B cell (primary cell): ENCODE data around the gene TRMT11. TPM values are rescaled to one million over a fixed set of nuclear protein-coding genes. Genes with fewer than 3 reads are reported as not detected.

ENCODE experiments used
- ATAC-seq: fragments of 200-7000 bp; cut with Tn5 transposase; one replicate; pipeline ENCODE4 v1.10.0; 2021; ENCODE audit warnings: low read depth, mild to moderate bottlenecking, moderate number of reproducible peaks, moderate library complexity
- CTCF ChIA-PET: fragments of 350-600 bp; sonication (Branson Sonifier 250); formaldehyde crosslinking; loops from one replicate; lab custom pipeline; 2021; ENCODE audit warnings: antibody characterized with exemption, inconsistent platforms; lab: Charles Lee
- POLR2A ChIA-PET: fragments of 350-600 bp; sonication (Branson Sonifier 250); formaldehyde crosslinking; loops from one replicate; lab custom pipeline; 2021; ENCODE audit warnings: antibody characterized with exemption; lab: Charles Lee
- DNase-seq: peaks from one replicate; pipeline ENCODE4 v3.0.0; 2013
- H2AFZ ChIP-seq: 2 replicates; pipeline ENCODE4 v1.6.1; 2012; ENCODE audit warnings: mild to moderate bottlenecking, low read depth, low read length; ENCODE audit not compliant: insufficient read depth, poor library complexity, severe bottlenecking
- H3K27ac ChIP-seq, 2 donors: 1 replicate in 1 of 2; 2 replicates in 1 of 2; pipeline ENCODE4 v1.5.1; 2012 to 2013; ENCODE audit warnings: low read length in 2 of 2, mild to moderate bottlenecking in 2 of 2, moderate library complexity in 1 of 2
- H3K27me3 ChIP-seq, 4 experiments: fragments of 200-600 bp in 1 of 4; sonication (generic) in 1 of 4; replicated peaks in 1 of 4; 1 replicate in 2 of 4; 2 replicates in 2 of 4; pipeline versions ENCODE4 v1.6.1 to v1.7.0; 2013 to 2016; ENCODE audit warnings: low read length in 3 of 4, mild to moderate bottlenecking in 2 of 4, mixed read lengths in 1 of 4, moderate library complexity in 1 of 4; ENCODE audit not compliant: insufficient read depth in 4 of 4, control insufficient read depth in 3 of 4; ENCODE audit errors: control extremely low read depth in 1 of 4
- H3K36me3 ChIP-seq, 2 experiments: replicated peaks in 1 of 2; 1 replicate in 1 of 2; 2 replicates in 1 of 2; pipeline versions ENCODE4 v1.6.1 to v1.7.1; 2013; ENCODE audit warnings: low read length in 1 of 2; ENCODE audit not compliant: insufficient read depth in 2 of 2, control insufficient read depth in 1 of 2; ENCODE audit errors: control extremely low read depth in 1 of 2, extremely low read depth in 1 of 2
- H3K4me1 ChIP-seq, 2 donors: fragments of 200-600 bp in 1 of 2; sonication (generic) in 1 of 2; 1 replicate in 1 of 2; 2 replicates in 1 of 2; pipeline versions ENCODE4 v1.5.1 to v1.6.1; 2013 to 2017; ENCODE audit warnings: low read length in 2 of 2; ENCODE audit not compliant: control insufficient read depth in 2 of 2, insufficient read depth in 2 of 2
- H3K4me2 ChIP-seq: replicated peaks from 2 replicates; pipeline ENCODE3; 2012; ENCODE audit warnings: mild to moderate bottlenecking, low read depth, low read length; ENCODE audit not compliant: poor library complexity, severe bottlenecking
- H3K4me3 ChIP-seq, 5 experiments: fragments of 200-600 bp in 1 of 5; sonication (generic) in 1 of 5; 1 replicate in 3 of 5; 2 replicates in 2 of 5; pipeline versions ENCODE4 v1.5.1 to v1.7.0; 2011 to 2016; ENCODE audit warnings: low read length in 4 of 5, mild to moderate bottlenecking in 4 of 5, low read depth in 2 of 5, control low read depth in 1 of 5, moderate library complexity in 1 of 5; ENCODE audit not compliant: insufficient read depth in 1 of 5; ENCODE audit errors: control extremely low read depth in 1 of 5, extremely low read depth in 1 of 5
- H3K79me2 ChIP-seq: fragments of 200-600 bp; sonication (generic); one replicate; pipeline ENCODE4 v1.6.0; 2016; ENCODE audit warnings: low read length; ENCODE audit not compliant: control insufficient read depth, insufficient read depth
- H3K9ac ChIP-seq: fragments of 200-600 bp; sonication (generic); 2 replicates; pipeline ENCODE4 v1.6.1; 2017; ENCODE audit warnings: mild to moderate bottlenecking, low read length, moderate library complexity
- H3K9me3 ChIP-seq, 3 donors: one replicate each; pipeline versions ENCODE4 v1.6.1 to v1.7.1; 2013; ENCODE audit warnings: low read length in 2 of 3; ENCODE audit not compliant: control insufficient read depth in 2 of 3, insufficient read depth in 1 of 3; ENCODE audit errors: control extremely low read depth in 1 of 3
- H4K20me1 ChIP-seq: 2 replicates; pipeline ENCODE4 v1.6.0; 2012; ENCODE audit warnings: mild to moderate bottlenecking, low read length; ENCODE audit not compliant: insufficient read depth, control insufficient read depth, poor library complexity, severe bottlenecking
- H3K27ac Mint-ChIP-seq: one replicate; pipeline ENCODE4 v1.8.0; 2021; ENCODE audit warnings: mixed read lengths
- H3K27me3 Mint-ChIP-seq: one replicate; pipeline ENCODE4 v1.8.0; 2021; ENCODE audit warnings: mixed read lengths
- H3K4me1 Mint-ChIP-seq: one replicate; pipeline ENCODE4 v1.8.0; 2021; ENCODE audit warnings: mixed read lengths
- H3K4me3 Mint-ChIP-seq: one replicate; pipeline ENCODE4 v1.8.0; 2021; ENCODE audit warnings: mixed read lengths
- H3K9me3 Mint-ChIP-seq: one replicate; pipeline ENCODE4 v1.8.0; 2022; ENCODE audit warnings: mixed read lengths; ENCODE audit not compliant: insufficient read depth
- CTCF ChIP-seq: fragments of 200-600 bp; IDR thresholded peaks from one replicate; pipeline ENCODE4 v1.8.0; 2022; ENCODE audit warnings: antibody characterized with exemption, mild to moderate bottlenecking
- EZH2 ChIP-seq: IDR thresholded peaks from 2 replicates; pipeline ENCODE4 v1.6.1; 2012; ENCODE audit warnings: borderline replicate concordance, low read depth, mild to moderate bottlenecking, moderate library complexity, low read length; ENCODE audit not compliant: insufficient read depth, poor library complexity, severe bottlenecking
- WGBS: methylation state at CpG from one replicate; pipeline ENCODE4 v1.1.5; 2013; ENCODE audit warnings: missing lambda C conversion rate; ENCODE audit not compliant: insufficient coverage; 5-methylcytosine and 5-hydroxymethylcytosine counted together
- intact Hi-C: fragments of 100-400 bp; cut with micrococcal nuclease; formaldehyde crosslinking; loops from one replicate; pipeline ENCODE4 v1.10.0; 2022
- polyA plus RNA-seq: library from polyadenylated mRNA; depleted of rRNA; stranded (reverse); fragments of >200 nt; gene quantifications from 2 replicates; pipeline ENCODE4 v1.2.3, GENCODE V29; 2012
- total RNA-seq, 2 donors: library from RNA; stranded (reverse); fragments of 120-200 nt in 1 of 2; gene quantifications; 1 replicate in 1 of 2; 2 replicates in 1 of 2; pipeline versions ENCODE4 v1.2.3 to v1.2.4, GENCODE V29; 2013 to 2022

TRMT11 gene
- total and polyA plus RNA-seq, 2 donors (not counting 1 experiment from before 2014, with no cell fraction given): 12.1 to 30.4 TPM

GRCh38 chr6:125942672-125943527 lies 43.4 kb upstream of the TRMT11 start:
- peaks cover 0 to 9% (median 3%) of the 10 kb centered on the region in 4 experiments for H3K27me3 ChIP-seq
- intact Hi-C loops: no loop called here
- H3K27ac ChIP-seq: no peak overlapping the region
- no peak overlapping the region for H3K4me2 ChIP-seq
- H3K36me3 ChIP-seq: no peaks in the 10 kb centered on the region
- H3K9me3 ChIP-seq: no peaks in the 10 kb centered on the region
- H3K4me3 Mint-ChIP-seq: no peak overlapping the region
- no peak overlapping the region for H2AFZ ChIP-seq
- no peak for DNase-seq
- H4K20me1 ChIP-seq: no peaks in the 10 kb centered on the region
- no peak for ATAC-seq
- no peak overlapping the region for H3K27ac Mint-ChIP-seq
- POLR2A ChIA-PET: no interaction called here
- no peaks in the 10 kb centered on the region for H3K4me1 ChIP-seq
- CTCF ChIA-PET: interaction anchor here (1.0 kb wide), 1 partner anchor 14 kb away, joined by 7 read pairs; the partner anchor contains the start of gene HINT3
- no peak overlapping the region for H3K9ac ChIP-seq
- H3K79me2 ChIP-seq: no peaks in the 10 kb centered on the region
- no peaks in the 10 kb centered on the region for H3K9me3 Mint-ChIP-seq
- H3K4me1 Mint-ChIP-seq: no peaks in the 10 kb centered on the region
- TF ChIP-seq CTCF: no peak
- no peak for TF ChIP-seq EZH2
- peaks cover 17% of the 10 kb centered on the region for H3K27me3 Mint-ChIP-seq
- 95% methylated on average over 8 of the region's 10 CpGs for WGBS
- no peak overlapping the region for H3K4me3 ChIP-seq
